ENCODE results near the gene CCT8.

Gene CCT8

GRCh38 chr21:29056538-29057050 lies 16.9 kb downstream of the CCT8 start:
- TF ChIP-seq CTCF (IDR thresholded peaks at IDR 0.05; ENCODE audit: low read depth, low read length) = no peak
- no peak overlapping the region for H3K4me3 ChIP-seq (ENCODE audit: low read depth, low read length)

GRCh38 chr21:29056005-29056404 lies 17.4 kb downstream of the CCT8 start:
- no peak overlapping the region for H3K4me3 ChIP-seq (ENCODE audit: low read depth, low read length)
- no peak for TF ChIP-seq CTCF (IDR thresholded peaks at IDR 0.05; ENCODE audit: low read depth, low read length)

- TF ChIP-seq CTCF (IDR thresholded peaks at IDR 0.05; ENCODE audit: low read depth, low read length) = no peak
- no peak overlapping the region for H3K4me3 ChIP-seq (ENCODE audit: low read depth, low read length)
Observed at GRCh38 chr21:29055080-29055479, 18.4 kb downstream of the CCT8 start.

- no peak overlapping the region for H3K4me3 ChIP-seq (ENCODE audit: low read depth, low read length)
- no peak for TF ChIP-seq CTCF (IDR thresholded peaks at IDR 0.05; ENCODE audit: low read depth, low read length)
Observed at GRCh38 chr21:29053656-29054055, 19.8 kb downstream of the CCT8 start.

- no peak overlapping the region for H3K4me3 ChIP-seq (ENCODE audit: low read depth, low read length)
Observed at GRCh38 chr21:29053011-29053553, 20.4 kb downstream of the CCT8 start.

GRCh38 chr21:29052224-29052623 lies 21.2 kb downstream of the CCT8 start:
- no peak overlapping the region for H3K4me3 ChIP-seq (ENCODE audit: low read depth, low read length)
- no peak for TF ChIP-seq CTCF (IDR thresholded peaks at IDR 0.05; ENCODE audit: low read depth, low read length)

More at GRCh38 chr21:29053011-29053553, 20.4 kb downstream of the CCT8 start:
- no peak for TF ChIP-seq CTCF (IDR thresholded peaks at IDR 0.05; ENCODE audit: low read depth, low read length)

GRCh38 chr21:29034678-29035077 lies 38.8 kb downstream of the CCT8 start:
- H3K4me3 ChIP-seq (ENCODE audit: low read depth, low read length) = no peak overlapping the region
- no peak for TF ChIP-seq CTCF (IDR thresholded peaks at IDR 0.05; ENCODE audit: low read depth, low read length)

All from WI38 (cell line).